ENCODE data around the gene MYH7B. TPM values are rescaled to one million over a fixed set of nuclear protein-coding genes. Genes with fewer than 3 reads are reported as not detected.

MYH7B gene
- total RNA-seq, 3 donors from 2014 or later: 0.76 to 1.9 (median 0.99) TPM

GRCh38 chr20:34968042-34968775 is 12.5 kb downstream of the MYH7B start:
- Histone ChIP-seq H3K4me3 (no peak overlapping the region), H3K9me3 (no peaks in the 10 kb centered on the region), H3K36me3 (ENCODE audit: low read depth) (no peaks in the 10 kb centered on the region), H3K4me1 (ENCODE audit: low read depth) (no peaks in the 10 kb centered on the region)
- intact Hi-C loops (cut with DNase I, micrococcal nuclease): no loop called here
- no peak for TF ChIP-seq CTCF (IDR thresholded peaks at IDR 0.05)
- no peak for DNase-seq
- no peak for ATAC-seq

GRCh38 chr20:34970193-34970840 is 14.6 kb downstream of the MYH7B start:
- H3K4me1 ChIP-seq (ENCODE audit: low read depth): no peaks in the 10 kb centered on the region
- H3K9me3 ChIP-seq: no peaks in the 10 kb centered on the region
- intact Hi-C loops (cut with DNase I, micrococcal nuclease): no loop called here
- H3K36me3 ChIP-seq (ENCODE audit: low read depth): no peaks in the 10 kb centered on the region
- DNase-seq: no peak
- ATAC-seq: no peak
- no peak for TF ChIP-seq CTCF (IDR thresholded peaks at IDR 0.05)
- no peak overlapping the region for H3K4me3 ChIP-seq

GRCh38 chr20:34970846-34971560 is 15.3 kb downstream of the MYH7B start:
- Histone ChIP-seq H3K36me3 (ENCODE audit: low read depth) (no peaks in the 10 kb centered on the region), H3K4me3 (no peak overlapping the region), H3K4me1 (ENCODE audit: low read depth) (no peaks in the 10 kb centered on the region), H3K9me3 (no peaks in the 10 kb centered on the region)
- DNase-seq (no peak), ATAC-seq (no peak)
- intact Hi-C loops (cut with DNase I, micrococcal nuclease): no loop called here
- TF ChIP-seq CTCF (IDR thresholded peaks at IDR 0.05): no peak

GRCh38 chr20:34971561-34972235 is 16.0 kb downstream of the MYH7B start:
- ATAC-seq (no peak), DNase-seq (no peak)
- H3K36me3 ChIP-seq (ENCODE audit: low read depth): no peaks in the 10 kb centered on the region
- H3K9me3 ChIP-seq: no peaks in the 10 kb centered on the region
- TF ChIP-seq CTCF (IDR thresholded peaks at IDR 0.05): no peak
- intact Hi-C loops (cut with DNase I, micrococcal nuclease): no loop called here
- no peak overlapping the region for H3K4me3 ChIP-seq
- H3K4me1 ChIP-seq (ENCODE audit: low read depth): no peaks in the 10 kb centered on the region

- intact Hi-C loops (cut with DNase I, micrococcal nuclease): no loop called here
- H3K4me3 ChIP-seq: no peak overlapping the region
- DNase-seq: no peak
- ATAC-seq: no peak
- no peaks in the 10 kb centered on the region for H3K36me3 ChIP-seq (ENCODE audit: low read depth)
- no peaks in the 10 kb centered on the region for H3K9me3 ChIP-seq
- TF ChIP-seq CTCF (IDR thresholded peaks at IDR 0.05): no peak
- H3K4me1 ChIP-seq (ENCODE audit: low read depth): no peaks in the 10 kb centered on the region
These were observed 18.6 kb downstream of the MYH7B start for GRCh38 chr20:34974246-34974645.

Data from mucosa of descending colon (tissue), 3 donors.